HG03280 (cell line): ENCODE measurements around the gene STARD8.
"Not testable (repeated sequence)": the region's sequence is repeated elsewhere in the genome, so short reads cannot be mapped to it uniquely, and the experiment has no call there.

Experiments used
- ATAC-seq: cut with Tn5 transposase; IDR thresholded peaks from one replicate; pipeline ENCODE4 v1.9.1; 2021; ENCODE audit warnings: mild to moderate bottlenecking, moderate library complexity; ENCODE audit not compliant: unreplicated experiment

STARD8 gene

GRCh38 chrX:68717196-68717595 lies 69.7 kb downstream of the STARD8 start:
- ATAC-seq: no peak

GRCh38 chrX:68717663-68718442 lies 70.4 kb downstream of the STARD8 start:
- ATAC-seq: no peak

GRCh38 chrX:68718443-68718820 lies 71.0 kb downstream of the STARD8 start:
- no peak for ATAC-seq

GRCh38 chrX:68719181-68719903 lies 71.9 kb downstream of the STARD8 start:
- ATAC-seq: no peak

GRCh38 chrX:68719904-68720614 lies 72.6 kb downstream of the STARD8 start:
- no peak for ATAC-seq

GRCh38 chrX:68720851-68721250 lies 73.4 kb downstream of the STARD8 start:
- ATAC-seq: no peak

- ATAC-seq: no peak
These were observed 74.1 kb downstream of the STARD8 start for GRCh38 chrX:68721546-68721945.

- ATAC-seq: no peak
These were observed 74.8 kb downstream of the STARD8 start for GRCh38 chrX:68721991-68722860.

- no peak for ATAC-seq
These were observed 76.2 kb downstream of the STARD8 start for GRCh38 chrX:68723491-68724155.

GRCh38 chrX:68724531-68725020 lies 77.1 kb downstream of the STARD8 start:
- ATAC-seq: no peak

GRCh38 chrX:68725756-68726365 lies 78.4 kb downstream of the STARD8 start:
- no peak for ATAC-seq

- ATAC-seq: no peak
These were observed 78.9 kb downstream of the STARD8 start for GRCh38 chrX:68726366-68726765.

- no peak for ATAC-seq
These were observed 80.2 kb downstream of the STARD8 start for GRCh38 chrX:68727696-68728095.

- no peak for ATAC-seq
These were observed 80.7 kb downstream of the STARD8 start for GRCh38 chrX:68728186-68728585.

- no peak for ATAC-seq
These were observed 83.8 kb downstream of the STARD8 start for GRCh38 chrX:68731254-68731653.

GRCh38 chrX:68732906-68733493 lies 85.5 kb downstream of the STARD8 start:
- peak; percentile 68 for ATAC-seq

GRCh38 chrX:68735266-68735665 lies 87.8 kb downstream of the STARD8 start:
- ATAC-seq: no peak

- not testable (repeated sequence) for ATAC-seq
These were observed 94.4 kb downstream of the STARD8 start for GRCh38 chrX:68741864-68742263.

GRCh38 chrX:68743754-68744153 lies 96.3 kb downstream of the STARD8 start:
- no peak for ATAC-seq
